CD4-positive, alpha-beta T cell treated with Interleukin-1 beta for 1 hour (primary cell): ENCODE results near the gene KREMEN1.

Experiments used
- DNase-seq, 2 donors: peaks; one replicate each; pipeline ENCODE4 v3.0.0-alpha.2; 2020 to 2022

KREMEN1 gene

GRCh38 chr22:29195118-29195963 is 122.5 kb downstream of the KREMEN1 start:
- DNase-seq, result no peak

DNA sequence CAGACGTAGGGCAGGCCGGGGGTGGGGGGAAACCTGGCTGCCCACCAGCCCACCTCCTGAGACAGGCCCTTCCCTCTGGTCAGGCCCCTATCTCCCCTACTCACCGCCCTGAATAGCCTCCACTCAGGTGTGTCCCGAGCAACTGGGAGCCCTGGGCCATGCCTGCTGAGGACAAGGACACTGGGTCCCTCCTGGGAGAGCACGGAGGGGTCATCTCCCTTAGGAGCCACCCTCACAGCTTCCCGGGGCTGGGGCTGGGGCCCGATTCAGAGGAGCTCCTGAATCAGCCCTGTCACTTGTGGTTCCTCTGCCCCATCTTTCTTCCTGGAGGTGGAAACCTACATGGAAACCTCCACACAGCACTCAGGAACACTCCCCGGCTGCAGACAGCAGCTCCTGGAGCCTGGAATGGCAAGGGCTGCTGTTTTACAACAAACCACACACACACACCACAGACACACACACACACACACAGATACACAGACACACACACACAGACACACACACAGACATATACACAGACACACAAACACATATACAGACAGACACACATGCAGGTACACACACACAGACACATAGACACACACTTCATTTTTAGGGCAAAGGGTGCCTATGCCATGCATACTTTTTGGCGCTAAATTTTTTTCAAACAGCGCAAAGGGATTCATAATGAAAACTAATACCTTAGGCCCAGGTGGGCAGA is 123.3 kb downstream of the KREMEN1 start:
- no peak for DNase-seq

DNA sequence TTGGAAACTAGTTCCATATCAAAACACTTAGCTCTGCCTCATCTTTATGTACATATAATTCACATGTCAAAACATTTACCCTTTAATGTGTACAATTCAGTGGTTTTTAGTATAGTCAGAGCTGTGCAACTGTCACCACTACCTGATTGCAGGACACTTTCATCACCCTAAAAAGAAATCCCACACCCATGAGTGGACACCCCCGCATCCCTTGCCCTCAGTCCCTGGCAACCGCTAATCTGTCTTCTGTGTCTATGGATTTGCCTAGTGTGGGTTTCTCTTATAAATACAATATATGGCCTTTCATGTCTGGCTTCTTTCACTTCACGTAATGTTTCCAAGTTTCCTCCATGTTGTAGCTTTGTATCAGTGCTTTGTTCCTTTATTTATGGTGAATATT is 124.3 kb downstream of the KREMEN1 start:
- DNase-seq, result no peak

DNA sequence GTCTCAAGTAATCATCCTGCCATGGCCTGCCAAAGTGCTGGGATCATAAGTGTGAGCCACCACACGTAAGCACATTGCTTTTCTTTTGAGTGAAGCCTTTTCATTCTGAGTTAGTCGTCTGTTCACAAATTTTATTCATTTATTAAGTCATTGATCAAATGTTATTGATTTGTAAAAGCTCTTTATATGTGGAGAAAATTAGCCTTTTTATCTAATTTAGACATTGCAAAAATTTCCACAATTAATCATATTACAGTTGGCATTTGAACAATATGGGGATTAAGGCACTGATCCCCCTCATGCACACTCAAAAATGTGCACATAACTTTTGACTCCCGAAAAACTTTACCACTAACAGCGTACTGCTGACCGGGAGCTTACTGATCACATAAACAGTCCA is 125.4 kb downstream of the KREMEN1 start:
- DNase-seq, result no peak

DNA sequence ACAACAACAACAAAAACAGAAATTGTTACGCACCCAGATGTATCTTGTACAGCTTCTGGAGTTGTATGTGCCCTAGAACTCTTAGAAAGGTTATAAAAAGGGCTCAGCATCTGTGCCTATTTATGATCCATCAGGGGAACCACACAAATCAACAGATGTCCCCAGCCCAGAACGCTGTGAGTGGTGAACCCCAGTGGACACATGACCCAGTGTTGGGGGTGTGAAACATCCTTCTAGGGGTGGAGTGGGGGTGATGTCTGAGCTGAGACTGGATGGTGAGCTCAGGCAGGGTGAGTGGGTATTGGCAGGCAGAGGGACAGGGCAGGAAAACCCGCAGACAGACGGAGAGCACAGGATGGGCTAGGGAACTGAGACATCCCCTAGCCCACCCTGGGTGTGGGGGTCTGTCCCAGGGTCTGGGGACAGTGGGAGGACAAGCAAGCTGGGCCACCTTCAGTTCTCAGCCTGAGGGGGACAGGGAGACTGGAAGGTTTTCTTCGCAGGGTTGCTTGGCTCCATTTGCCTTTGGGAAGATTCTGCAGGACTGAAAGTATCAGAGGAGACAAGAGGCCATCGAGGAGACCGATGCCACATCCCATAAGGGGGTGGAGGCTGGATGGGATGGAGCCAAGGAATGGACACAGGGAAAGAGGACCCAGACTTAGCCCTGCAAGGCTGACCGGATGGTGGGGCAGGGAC is 127.0 kb downstream of the KREMEN1 start:
- no peak for DNase-seq

- no peak for DNase-seq
Measured at GRCh38 chr22:29200901-29201300, 128.1 kb downstream of the KREMEN1 start.

DNA sequence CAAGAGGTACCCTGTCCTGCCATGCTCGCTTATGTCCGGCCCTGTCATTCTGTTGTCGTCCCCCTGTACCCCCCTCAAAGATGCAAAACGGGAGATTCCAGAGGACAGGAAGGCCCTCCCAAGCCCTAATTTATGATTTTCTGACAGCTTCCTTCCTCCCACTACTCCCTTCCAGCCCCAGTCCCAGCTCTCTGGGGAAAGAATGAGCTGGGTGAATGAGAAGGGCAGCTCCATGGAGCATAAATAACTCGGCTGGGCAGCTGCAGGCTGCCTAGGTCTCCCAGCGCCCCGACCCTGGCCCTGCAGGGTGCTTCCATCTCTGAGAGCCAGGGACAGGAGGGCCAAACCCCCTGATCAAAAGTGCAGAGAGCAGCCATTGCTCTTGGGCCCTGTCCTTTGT is 128.9 kb downstream of the KREMEN1 start:
- no peak for DNase-seq

- peak; percentile 44 to 57 for DNase-seq
Measured at GRCh38 chr22:29202212-29203192, 129.7 kb downstream of the KREMEN1 start.

DNA sequence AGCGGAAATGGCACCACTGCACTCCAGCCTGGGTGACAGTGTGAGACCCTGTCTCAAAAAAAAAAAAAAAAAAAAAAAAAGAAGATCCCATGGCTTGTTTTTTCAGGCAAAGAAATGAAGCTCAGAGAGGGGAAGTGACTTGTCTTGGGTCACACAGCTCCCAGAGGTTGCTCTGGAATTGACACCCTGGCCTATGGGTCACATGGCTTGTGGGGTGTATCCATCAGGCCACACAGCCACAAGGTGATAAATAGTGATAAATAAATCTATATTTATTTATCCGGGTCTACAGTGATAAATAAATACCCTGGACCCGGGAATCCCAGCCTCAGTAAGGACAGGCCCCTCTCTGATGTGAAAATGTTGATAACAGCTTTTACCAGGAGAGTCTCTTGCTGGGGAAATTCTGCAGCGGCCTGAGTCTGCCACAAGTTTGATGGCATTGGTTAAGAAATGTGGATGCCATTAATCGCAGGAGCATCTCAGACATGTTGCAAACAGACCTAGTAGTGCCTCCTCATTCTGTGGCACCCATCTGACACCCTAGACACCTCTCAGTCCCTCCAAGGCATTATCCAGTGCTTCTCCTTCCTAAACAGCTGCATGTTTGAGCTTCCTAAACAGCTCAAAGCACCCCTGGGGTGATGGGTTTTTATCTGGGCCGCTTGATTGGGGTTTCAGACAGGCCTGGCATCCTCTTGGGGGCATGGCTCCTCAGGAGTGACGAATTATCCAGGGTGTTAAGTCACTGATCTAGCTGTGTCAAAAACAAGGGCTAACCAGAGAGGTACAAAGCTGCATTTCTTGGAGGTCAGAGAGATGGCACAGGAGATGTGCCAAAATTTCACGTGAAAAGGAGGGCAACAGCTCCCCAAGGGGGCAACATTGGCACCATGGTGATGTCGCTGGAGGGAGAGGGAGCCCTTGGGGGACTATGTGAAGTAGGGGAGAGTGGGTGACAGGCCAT is 130.9 kb downstream of the KREMEN1 start:
- no peak for DNase-seq

DNA sequence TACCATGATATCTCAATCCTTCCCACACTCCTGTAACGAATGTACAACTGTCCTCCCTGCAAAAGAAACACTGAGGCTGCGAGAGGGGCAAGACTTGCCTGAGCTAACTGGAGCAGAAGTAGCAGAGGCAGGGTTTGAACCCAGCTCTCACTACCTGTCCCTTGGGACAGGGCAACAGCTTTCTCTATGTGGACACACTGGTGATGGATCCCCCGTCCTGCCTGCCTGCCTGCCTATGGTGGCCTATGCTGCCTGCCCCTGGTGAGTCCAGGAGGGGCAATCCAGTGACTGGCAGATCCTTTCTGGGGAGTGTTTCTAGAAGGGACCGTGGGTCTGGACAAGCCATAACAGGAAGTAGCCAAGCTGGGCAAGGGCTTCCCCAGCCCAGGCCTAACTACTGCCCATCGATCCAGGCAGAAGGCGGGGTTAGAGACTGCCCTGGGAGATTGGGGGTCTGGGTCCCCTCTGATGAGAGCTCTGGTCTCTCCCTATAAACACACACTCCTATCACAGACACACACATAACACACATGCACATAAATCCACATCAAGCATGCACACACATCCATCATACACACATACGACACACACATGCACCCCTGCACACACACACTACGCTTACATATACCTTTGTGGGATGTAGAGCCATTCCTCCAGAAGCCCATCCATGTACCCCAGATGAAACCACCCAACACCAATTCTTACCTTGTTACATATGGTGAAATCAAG is 131.8 kb downstream of the KREMEN1 start:
- no peak for DNase-seq

DNA sequence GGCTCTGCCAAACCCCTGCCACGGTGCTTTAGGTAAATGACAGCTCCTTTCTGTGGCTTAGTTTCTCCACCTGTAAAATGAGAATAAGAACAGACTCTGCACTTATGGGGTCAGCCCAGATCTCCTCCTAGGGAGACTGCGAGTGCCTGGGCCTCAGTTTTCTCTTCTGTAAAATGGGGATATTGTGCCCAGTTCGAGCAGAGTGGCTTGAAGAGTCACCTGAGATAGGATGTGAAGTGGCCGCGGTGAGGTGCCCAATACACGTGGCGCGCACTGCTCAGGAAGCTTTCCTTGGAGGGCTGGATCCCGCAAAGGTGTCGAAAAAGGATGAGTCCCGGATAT is 132.4 kb downstream of the KREMEN1 start:
- no peak for DNase-seq

- DNase-seq, result peak in 1 of 2 donors; percentile 6
Measured at GRCh38 chr22:29205594-29206371, 132.9 kb downstream of the KREMEN1 start, which contains the start of gene EMID1. Gene EMID1 (plus strand): TSS chr22:29205896. CDS start chr22:29206039, 143 bp downstream.

DNA sequence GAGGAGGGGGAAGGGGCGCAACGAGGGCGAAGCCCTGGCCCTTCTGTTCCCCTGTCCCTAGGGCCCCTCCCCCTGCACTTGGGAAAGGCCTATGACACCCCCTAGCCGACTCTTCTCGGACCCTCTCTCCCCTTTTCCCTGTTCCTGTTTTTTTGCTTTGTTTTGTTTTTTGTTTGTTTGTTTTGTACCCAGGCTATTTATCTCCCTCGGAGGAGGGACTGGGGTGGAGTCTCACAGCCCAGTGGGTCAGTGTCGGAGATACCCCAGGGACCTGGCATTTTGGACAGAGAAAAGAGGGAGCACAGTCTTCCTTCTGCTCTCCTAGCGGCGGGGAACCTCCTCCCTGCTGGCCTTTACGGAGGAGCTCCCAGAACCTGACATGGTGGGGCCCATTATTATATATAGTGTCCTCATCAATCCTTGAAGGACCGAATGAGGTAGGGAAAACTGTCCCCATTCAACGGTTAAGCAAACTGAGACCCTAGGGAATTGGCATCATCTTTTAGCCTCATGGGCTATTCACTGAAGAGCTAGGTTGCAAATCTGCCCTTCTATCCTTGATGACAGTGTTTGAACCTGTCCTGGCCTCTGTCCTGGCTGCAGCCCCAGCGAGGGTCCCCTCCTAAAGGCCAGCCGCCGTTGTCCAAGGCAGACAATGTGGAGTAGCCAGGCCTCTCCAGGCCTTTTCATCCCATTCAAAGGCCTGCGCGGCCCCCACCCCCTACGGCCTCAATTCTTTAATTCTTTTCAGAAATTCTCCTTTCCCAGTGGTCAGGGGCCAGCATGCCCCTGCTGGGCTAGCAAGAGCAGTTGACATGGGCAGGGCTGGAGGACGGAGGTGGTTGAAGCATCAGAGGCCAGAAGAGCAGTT is 133.8 kb downstream of the KREMEN1 start:
- no peak for DNase-seq

- DNase-seq, result no peak
Measured at GRCh38 chr22:29207243-29207550, 134.4 kb downstream of the KREMEN1 start.

DNA sequence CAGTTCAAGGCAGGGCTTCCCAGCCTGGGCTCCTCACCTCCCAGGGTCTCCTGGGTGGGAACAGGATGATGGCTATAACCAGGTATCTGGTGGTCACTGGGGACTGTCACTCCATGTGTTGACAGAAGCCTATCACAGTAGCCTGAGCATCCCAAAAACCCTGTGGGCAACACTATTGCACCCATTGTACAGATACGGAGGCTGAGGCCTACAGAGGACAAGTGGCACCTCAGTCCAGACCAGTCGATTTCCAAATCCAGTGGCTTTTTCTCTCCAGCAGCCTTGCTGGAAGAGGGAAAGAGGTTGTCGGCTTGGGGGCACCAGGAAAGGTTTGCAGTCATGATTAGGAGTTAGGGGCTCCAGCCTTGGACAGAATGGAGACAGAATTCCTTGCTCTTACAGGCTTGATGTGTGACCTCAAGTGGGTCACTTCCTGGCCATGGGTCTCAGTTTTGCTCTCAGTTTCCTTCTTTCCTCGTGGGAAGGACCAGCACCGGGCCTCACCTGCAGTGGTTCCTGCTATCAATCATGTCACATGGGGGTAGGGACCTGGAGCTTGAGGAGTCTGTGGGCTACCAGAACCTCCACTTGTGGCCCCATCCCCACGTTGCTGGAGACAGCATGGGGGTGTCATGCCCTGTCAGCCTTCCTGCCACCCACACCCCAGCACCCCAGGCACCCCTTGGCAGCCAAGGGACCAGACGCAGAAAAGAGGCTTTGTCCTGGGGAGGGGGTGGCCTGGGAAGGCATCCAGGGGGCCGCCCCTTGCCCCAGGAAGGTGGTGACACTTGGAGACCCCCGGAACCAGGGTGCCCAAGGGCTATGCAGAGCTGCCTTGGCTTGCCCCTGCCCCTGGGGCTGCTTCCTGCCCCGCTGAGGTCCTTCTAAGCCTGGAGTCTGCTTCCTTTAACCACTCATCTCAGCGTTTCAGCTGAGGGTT is 135.0 kb downstream of the KREMEN1 start:
- no peak for DNase-seq

DNA sequence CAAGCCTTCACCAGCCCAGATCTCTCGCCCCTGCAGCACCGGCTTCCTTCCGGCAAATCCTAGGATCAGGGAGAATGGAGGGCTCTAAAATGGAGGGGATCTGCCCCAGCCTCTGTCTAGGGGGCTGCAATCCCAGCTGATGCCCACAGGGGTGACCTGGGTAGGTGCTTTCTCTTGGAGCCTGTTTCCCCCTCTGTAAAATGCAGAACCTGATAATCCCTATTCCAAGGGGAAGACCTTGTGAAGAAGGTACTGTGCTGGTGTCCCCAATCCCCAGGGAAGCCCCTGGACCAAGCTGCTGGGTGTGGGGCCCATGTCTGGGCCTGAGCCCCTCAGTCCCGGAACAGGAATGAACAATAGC is 135.6 kb downstream of the KREMEN1 start:
- DNase-seq, result no peak

- DNase-seq, result no peak
Measured at GRCh38 chr22:29208879-29209623, 136.2 kb downstream of the KREMEN1 start.
